Measurements from ENCODE around the gene VWA8. TPM values are rescaled to one million over a fixed set of nuclear protein-coding genes. Genes with fewer than 3 reads are reported as not detected.

VWA8 gene
- total and polyA plus RNA-seq, 2 of the 8 experiments (the other 6 are each of a cell fraction or from before 2014, with no cell fraction given), result 5.9 to 19.6 TPM

GRCh38 chr13:41985788-41986508 lies 25.0 kb upstream of the VWA8 start:
- Histone ChIP-seq H3K36me3 (ENCODE audit: control insufficient read depth in 2 of 4, insufficient read depth in 4 of 4, low read length in 3 of 4) (no peaks in the 10 kb centered on the region), H2BK15ac (ENCODE audit: low read length) (no peak overlapping the region)
- TF ChIP-seq SAP30 (IDR thresholded peaks at IDR 0.05; ENCODE audit: insufficient read depth, insufficient replicate concordance, low read length) (no peak), BCL11A (IDR thresholded peaks at IDR 0.05; ENCODE audit: low read depth in 2 of 2, low read length in 2 of 2) (no peak)

More at GRCh38 chr13:41985788-41986508, 25.0 kb upstream of the VWA8 start:
- Histone ChIP-seq H3K18ac (ENCODE audit: extremely low read depth, low read length) (no peak overlapping the region), H3K4me1 (replicated peaks in 1 of 4; ENCODE audit: control insufficient read depth in 3 of 4, insufficient read depth in 4 of 4, low read length in 3 of 4) (no peaks in the 10 kb centered on the region), H3K79me2 (ENCODE audit: control insufficient read depth in 1 of 2, insufficient read depth in 2 of 2, low read length in 2 of 2) (no peaks in the 10 kb centered on the region), H3K4me2 (ENCODE audit: insufficient read depth in 1 of 2, low read depth in 2 of 2, low read length in 2 of 2) (no peak overlapping the region), H2BK12ac (ENCODE audit: low read depth, low read length) (no peak overlapping the region), H2AFZ (ENCODE audit: low read length) (no peak overlapping the region), H2BK120ac (replicated peaks; ENCODE audit: low read depth, low read length) (no peak overlapping the region), H3K79me1 (ENCODE audit: low read depth, low read length) (no peaks in the 10 kb centered on the region), H3K9me3 (ENCODE audit: insufficient read depth in 2 of 2, low read depth in 1 of 2, low read length in 1 of 2) (no peaks in the 10 kb centered on the region), H3K56ac (replicated peaks; ENCODE audit: insufficient read length, low read depth, low read length) (no peak overlapping the region), H3K27ac (ENCODE audit: low read depth, low read length) (no peak overlapping the region), H3K4ac (replicated peaks; ENCODE audit: insufficient read length, low read depth, low read length) (no peak overlapping the region), H4K20me1 (replicated peaks in 1 of 2; ENCODE audit: control insufficient read depth in 1 of 2, insufficient read depth in 2 of 2, low read length in 2 of 2) (no peaks in the 10 kb centered on the region), H2BK20ac (ENCODE audit: low read length) (no peak overlapping the region), H3K4me3 (ENCODE audit: extremely low read depth in 1 of 4, insufficient read depth in 2 of 4, low read depth in 3 of 4, low read length in 4 of 4) (no peak overlapping the region), H4K5ac (ENCODE audit: insufficient read length, low read depth, low read length) (no peak overlapping the region), H3K27me3 (replicated peaks in 1 of 4; ENCODE audit: control insufficient read depth in 3 of 4, extremely low read depth in 1 of 4, insufficient read depth in 3 of 4, low read length in 3 of 4) (no peaks in the 10 kb centered on the region), H4K8ac (ENCODE audit: extremely low read depth, insufficient read depth, low read length) (no peak overlapping the region), H2BK5ac (ENCODE audit: low read depth, low read length) (no peak overlapping the region), H3K9ac (replicated peaks in 1 of 4; ENCODE audit: extremely low read depth in 1 of 4, low read depth in 3 of 4, low read length in 3 of 4) (no peak overlapping the region), H3K14ac (ENCODE audit: insufficient read length) (no peak overlapping the region), H3K23ac (ENCODE audit: insufficient read length) (no peak overlapping the region), H3K23me2 (ENCODE audit: low read depth, low read length) (no peaks in the 10 kb centered on the region), H4K91ac (replicated peaks; ENCODE audit: insufficient read length, low read length) (no peak overlapping the region), H2AK5ac (ENCODE audit: low read depth, low read length) (no peak overlapping the region)
- ChIA-PET POLR2A (ENCODE audit: partially characterized antibody) (no interaction called here), CTCF (ENCODE audit: partially characterized antibody) (no interaction called here)
- FAIRE-seq, result no peak
- 100% methylated on average over 2 of the region's 2 CpGs; no CpG with 5 or more reads in 1 of the 2 experiments for WGBS, 2 experiments (ENCODE audit: extremely low coverage in 1 of 2, insufficient coverage in 1 of 2, insufficient read length in 1 of 2, insufficient replicate concordance in 2 of 2, low coverage in 1 of 2, low lambda C conversion rate in 2 of 2, missing lambda C conversion rate in 1 of 2)
- no peak for DNase-seq (ENCODE audit: low read depth in 1 of 2, low spot score in 2 of 2)
